Gastroesophageal sphincter (tissue), 4 donors: ENCODE data around the gene SPOP. TPM values are rescaled to one million over a fixed set of nuclear protein-coding genes. Genes with fewer than 3 reads are reported as not detected.

Experiments
- ATAC-seq: fragments of 150-250 bp; one replicate; pipeline ENCODE4 v1.9.1; 2016; ENCODE audit warnings: mild to moderate bottlenecking, moderate library complexity
- H3K27ac ChIP-seq, 4 donors: fragments of 200-600 bp; sonication (generic) in 3 of 4; 1 replicate in 3 of 4; 2 replicates in 1 of 4; pipeline ENCODE4 v1.5.1; 2016 to 2019
- H3K27me3 ChIP-seq: fragments of 200-600 bp; sonication (generic); one replicate; pipeline ENCODE4 v1.5.1; 2019
- H3K36me3 ChIP-seq, 2 donors: fragments of 200-600 bp; sonication (generic); one replicate each; pipeline ENCODE4 v1.5.1; 2019; ENCODE audit warnings: control low read depth in 1 of 2
- H3K4me1 ChIP-seq, 3 donors: fragments of 200-600 bp; sonication (generic); 1 replicate in 2 of 3; 2 replicates in 1 of 3; pipeline ENCODE4 v1.5.1; 2016 to 2019; ENCODE audit warnings: control low read depth in 2 of 3
- H3K4me3 ChIP-seq, 2 donors: fragments of 200-600 bp; sonication (generic); one replicate each; pipeline ENCODE4 v1.5.1; 2019; ENCODE audit warnings: mild to moderate bottlenecking in 1 of 2, moderate library complexity in 1 of 2
- H3K9me3 ChIP-seq, 3 donors: fragments of 200-600 bp; sonication (generic); one replicate each; pipeline ENCODE4 v1.5.1; 2017 to 2019; ENCODE audit warnings: control low read depth in 2 of 3
- CTCF ChIP-seq, 4 experiments: fragments of 200-600 bp in 2 of 4; fragments of 450-650 bp in 2 of 4; sonication (generic) in 1 of 4; IDR thresholded peaks; one replicate each; pipeline ENCODE4 v1.5.1; 2017 to 2019; ENCODE audit warnings: antibody characterized with exemption in 4 of 4, mild to moderate bottlenecking in 2 of 4, moderate library complexity in 2 of 4
- EP300 ChIP-seq: sonication (generic); formaldehyde crosslinking; IDR thresholded peaks from one replicate; pipeline ENCODE4 v1.6.1; 2017; ENCODE audit warnings: antibody characterized with exemption, mild to moderate bottlenecking
- POLR2A ChIP-seq, 2 donors: fragments of 450-650 bp; IDR thresholded peaks; one replicate each; pipeline ENCODE4 v1.6.1; 2017; ENCODE audit warnings: antibody characterized with exemption in 2 of 2, mild to moderate bottlenecking in 2 of 2, moderate library complexity in 1 of 2
- POLR2AphosphoS5 ChIP-seq: sonication (generic); formaldehyde crosslinking; IDR thresholded peaks from one replicate; pipeline ENCODE4 v1.6.1; 2017; ENCODE audit warnings: antibody characterized with exemption
- WGBS, 2 donors: methylation state at CpG; one replicate each; pipeline ENCODE4 v1.1.5; 2018; ENCODE audit warnings: low coverage in 1 of 2; 5-methylcytosine and 5-hydroxymethylcytosine counted together
- total RNA-seq, 4 donors: library from RNA; depleted of rRNA; stranded (reverse); fragments of >200 nt; gene quantifications; one replicate each; pipeline ENCODE4 v1.1.0, GENCODE V29; 2016

SPOP gene
- total RNA-seq, 4 donors from 2014 or later: 159 to 268 (median 176) TPM

- H3K4me3 ChIP-seq: peak overlapping the region in 1 of 2 donors; percentile 99
- H3K27ac ChIP-seq: peak overlapping the region in 3 of 4 donors; percentile 92 to 93 (median 93)
- H3K4me1 ChIP-seq: peaks cover 7 to 35% (median 14%) of the 10 kb centered on the region in 3 donors
- no peaks in the 10 kb centered on the region for H3K9me3 ChIP-seq
- WGBS, 2 donors: 37 to 44% methylated on average over 7 to 8 of the region's 15 CpGs
- peak; percentile 1 for ATAC-seq
- H3K36me3 ChIP-seq: peaks cover 0 to 61% of the 10 kb centered on the region in 2 donors
- no peak for TF ChIP-seq POLR2AphosphoS5
- no peak for TF ChIP-seq EP300
- no peak for TF ChIP-seq CTCF (IDR thresholded peaks at IDR 0.05)
- H3K27me3 ChIP-seq: no peaks in the 10 kb centered on the region
Measured at GRCh38 chr17:49708515-49709183, 30.8 kb upstream of the SPOP start.

- ATAC-seq: peak; percentile 100
- H3K4me3 ChIP-seq: peak within 1 kb of the TSS; percentile 68 to 99
- 0% methylated on average over 10 to 25 of the region's 53 CpGs for WGBS, 2 donors
- TF ChIP-seq CTCF (IDR thresholded peaks at IDR 0.05): peak; percentile 37 to 80 (median 66)
- peak; percentile 59 for TF ChIP-seq POLR2AphosphoS5
- peak; percentile 68 for TF ChIP-seq POLR2A (IDR thresholded peaks at IDR 0.05)
- TF ChIP-seq EP300: no peak
- peaks cover 0 to 61% of the 10 kb centered on the region in 2 donors for H3K36me3 ChIP-seq
- no peaks in the 10 kb centered on the region for H3K9me3 ChIP-seq
- peak within 1 kb of the TSS; percentile 73 to 93 (median 92) for H3K27ac ChIP-seq
- no peaks in the 10 kb centered on the region for H3K27me3 ChIP-seq
- H3K4me1 ChIP-seq: peaks cover 7 to 35% (median 14%) of the 10 kb centered on the region in 3 donors
Measured at GRCh38 chr17:49707608-49708514, 30.0 kb upstream of the SPOP start, which contains the start of gene SLC35B1. Gene SLC35B1 (minus strand): TSS chr17:49707964. CDS start chr17:49707833, 131 bp downstream.

GRCh38 chr17:49707246-49707607, 29.3 kb upstream of the SPOP start:
- no peak for TF ChIP-seq POLR2A (IDR thresholded peaks at IDR 0.05)
- TF ChIP-seq EP300: no peak
- no peak for TF ChIP-seq POLR2AphosphoS5
- 0 to 1% methylated on average over 11 to 12 of the region's 12 CpGs for WGBS, 2 donors

GRCh38 chr17:49705254-49705653, 27.4 kb upstream of the SPOP start:
- H3K36me3 ChIP-seq: peaks cover 0 to 61% of the 10 kb centered on the region in 2 donors

More at GRCh38 chr17:49707246-49707607, 29.3 kb upstream of the SPOP start:
- Histone ChIP-seq H3K4me1 (peaks cover 7 to 35% (median 14%) of the 10 kb centered on the region in 3 donors), H3K27ac (peak overlapping the region; percentile 73 to 93 (median 92)), H3K4me3 (peak overlapping the region; percentile 68 to 99), H3K9me3 (no peaks in the 10 kb centered on the region), H3K36me3 (peaks cover 0 to 61% of the 10 kb centered on the region in 2 donors), H3K27me3 (no peaks in the 10 kb centered on the region)
- no peak for ATAC-seq

More at GRCh38 chr17:49705254-49705653, 27.4 kb upstream of the SPOP start:
- Histone ChIP-seq H3K4me1 (peaks cover 7 to 35% (median 14%) of the 10 kb centered on the region in 3 donors), H3K4me3 (no peak overlapping the region), H3K27me3 (no peaks in the 10 kb centered on the region), H3K27ac (no peak overlapping the region), H3K9me3 (no peaks in the 10 kb centered on the region)
- TF ChIP-seq POLR2AphosphoS5 (no peak), CTCF (IDR thresholded peaks at IDR 0.05) (no peak), EP300 (no peak), POLR2A (IDR thresholded peaks at IDR 0.05) (no peak)
- ATAC-seq: no peak
